Neural progenitor cell (in vitro differentiated cells): ENCODE results near the gene NDUFS8.

ENCODE experiments used
- CTCF ChIP-seq: fragments of 200-600 bp; sonication (generic); IDR thresholded peaks from 2 replicates; pipeline ENCODE4 v1.5.1; 2017; ENCODE audit warnings: antibody characterized with exemption, mild to moderate bottlenecking
- EZH2 ChIP-seq: fragments of 200-600 bp; sonication (generic); IDR thresholded peaks from 2 replicates; pipeline ENCODE4 v1.6.1; 2017; ENCODE audit warnings: antibody characterized with exemption, mild to moderate bottlenecking, moderate library complexity
- EZH2phosphoT487 ChIP-seq: fragments of 200-600 bp; sonication (generic); IDR thresholded peaks from 2 replicates; pipeline ENCODE4 v1.6.1; 2017; ENCODE audit warnings: antibody characterized with exemption

- TF ChIP-seq CTCF: no peak
- TF ChIP-seq EZH2phosphoT487: no peak
- TF ChIP-seq EZH2: no peak
These were observed 33.0 kb upstream of the NDUFS8 start for GRCh38 chr11:67997475-67997921.
